HUES64 (cell line): Measurements from ENCODE around the gene DHRSX.
"Not testable (repeated sequence)": the region's sequence is repeated elsewhere in the genome, so short reads cannot be mapped to it uniquely, and the experiment has no call there.

ENCODE experiments used
- H3K27ac ChIP-seq: 2 replicates; pipeline ENCODE4 v1.7.0; 2013; ENCODE audit warnings: low read depth, low read length, inconsistent platforms
- H3K27me3 ChIP-seq: 2 replicates; pipeline ENCODE4 v1.6.1; 2013; ENCODE audit warnings: mild to moderate bottlenecking, low read length; ENCODE audit not compliant: insufficient read depth
- H3K36me3 ChIP-seq: 2 replicates; pipeline ENCODE4 v1.6.1; 2013; ENCODE audit warnings: mild to moderate bottlenecking, low read length; ENCODE audit not compliant: insufficient read depth
- H3K4me1 ChIP-seq: 2 replicates; pipeline ENCODE4 v1.6.1; 2013; ENCODE audit warnings: mild to moderate bottlenecking, low read length, moderate library complexity; ENCODE audit not compliant: insufficient read depth
- H3K4me3 ChIP-seq: 2 replicates; pipeline ENCODE4 v1.5.1; 2013; ENCODE audit warnings: mild to moderate bottlenecking, low read length, moderate library complexity
- H3K9ac ChIP-seq: 2 replicates; pipeline ENCODE4 v1.6.1; 2013; ENCODE audit warnings: mild to moderate bottlenecking, low read depth, low read length
- H3K9me3 ChIP-seq: 2 replicates; pipeline ENCODE4 v1.6.1; 2013; ENCODE audit warnings: low read depth, low read length; ENCODE audit not compliant: insufficient read depth
- WGBS: fragments of 150-250, 120-280 bp; methylation state at CpG from one replicate; pipeline ENCODE4 v1.1.7; 2013; ENCODE audit warnings: missing lambda C conversion rate; 5-methylcytosine and 5-hydroxymethylcytosine counted together

DHRSX gene

GRCh38 chrX:2538031-2538757 lies 37.4 kb upstream of the DHRSX start:
- WGBS, result 91% methylated on average over 15 of the region's 15 CpGs
- no peak overlapping the region for H3K4me3 ChIP-seq

DNA sequence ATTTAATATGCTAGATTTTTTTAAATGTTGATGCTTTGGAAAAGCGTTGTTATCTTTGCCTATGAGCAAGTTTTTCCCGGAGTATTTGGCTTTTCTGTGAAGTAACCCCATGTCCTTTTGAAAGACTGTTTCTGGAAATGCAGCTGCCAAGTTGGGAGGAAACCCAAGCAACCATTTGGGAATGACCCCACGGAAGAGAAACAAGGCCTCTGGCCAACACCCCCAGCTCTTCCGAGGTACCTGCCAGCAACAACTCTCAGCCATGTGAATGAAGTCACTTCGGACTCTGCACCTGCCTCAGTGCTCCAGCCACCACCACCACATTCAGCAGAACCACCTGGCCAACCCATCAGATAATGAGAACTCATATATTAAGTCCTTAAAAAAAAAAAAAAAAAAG lies 36.2 kb upstream of the DHRSX start:
- no peak overlapping the region for H3K9ac ChIP-seq
- H3K36me3 ChIP-seq, result no peaks in the 10 kb centered on the region
- no peaks in the 10 kb centered on the region for H3K27me3 ChIP-seq
- 92% methylated on average over 5 of the region's 5 CpGs for WGBS
- H3K4me1 ChIP-seq, result peaks cover 4% of the 10 kb centered on the region; the same call in 1 of the 2 replicates
- no peak overlapping the region for H3K4me3 ChIP-seq
- H3K27ac ChIP-seq, result no peak overlapping the region
- no peaks in the 10 kb centered on the region for H3K9me3 ChIP-seq

More at GRCh38 chrX:2538031-2538757, 37.4 kb upstream of the DHRSX start:
- H3K4me1 ChIP-seq, result peaks cover 4% of the 10 kb centered on the region; the same call in 1 of the 2 replicates
- no peaks in the 10 kb centered on the region for H3K9me3 ChIP-seq
- no peak overlapping the region; the same call in 1 of the 2 replicates for H3K27ac ChIP-seq
- peak overlapping the region; percentile 38; the same call in 1 of the 2 replicates for H3K9ac ChIP-seq
- no peaks in the 10 kb centered on the region for H3K27me3 ChIP-seq
- no peaks in the 10 kb centered on the region for H3K36me3 ChIP-seq

GRCh38 chrX:2536141-2536540 lies 35.4 kb upstream of the DHRSX start:
- H3K4me1 ChIP-seq, result peaks cover 4% of the 10 kb centered on the region; the same call in 1 of the 2 replicates
- WGBS, result 97% methylated on average over 6 of the region's 7 CpGs
- H3K36me3 ChIP-seq, result no peaks in the 10 kb centered on the region
- H3K9me3 ChIP-seq, result no peaks in the 10 kb centered on the region
- H3K4me3 ChIP-seq, result no peak overlapping the region
- no peak overlapping the region for H3K9ac ChIP-seq
- H3K27ac ChIP-seq, result no peak overlapping the region
- H3K27me3 ChIP-seq, result no peaks in the 10 kb centered on the region

- not testable (repeated sequence) for H3K36me3 ChIP-seq, H3K4me3 ChIP-seq, H3K9ac ChIP-seq, H3K27ac ChIP-seq, H3K27me3 ChIP-seq, H3K9me3 ChIP-seq, H3K4me1 ChIP-seq
- WGBS, result 59% methylated on average over 3 of the region's 5 CpGs
Measured at GRCh38 chrX:2534261-2535021, 33.7 kb upstream of the DHRSX start.

GRCh38 chrX:2533424-2533823 lies 32.6 kb upstream of the DHRSX start:
- H3K4me1 ChIP-seq, result peaks cover 4% of the 10 kb centered on the region; the same call in 1 of the 2 replicates
- no peaks in the 10 kb centered on the region for H3K9me3 ChIP-seq
- no peaks in the 10 kb centered on the region for H3K27me3 ChIP-seq
- no peak overlapping the region for H3K4me3 ChIP-seq
- WGBS, result 94% methylated on average over 8 of the region's 8 CpGs
- H3K9ac ChIP-seq, result no peak overlapping the region
- H3K27ac ChIP-seq, result no peak overlapping the region
- no peaks in the 10 kb centered on the region for H3K36me3 ChIP-seq

DNA sequence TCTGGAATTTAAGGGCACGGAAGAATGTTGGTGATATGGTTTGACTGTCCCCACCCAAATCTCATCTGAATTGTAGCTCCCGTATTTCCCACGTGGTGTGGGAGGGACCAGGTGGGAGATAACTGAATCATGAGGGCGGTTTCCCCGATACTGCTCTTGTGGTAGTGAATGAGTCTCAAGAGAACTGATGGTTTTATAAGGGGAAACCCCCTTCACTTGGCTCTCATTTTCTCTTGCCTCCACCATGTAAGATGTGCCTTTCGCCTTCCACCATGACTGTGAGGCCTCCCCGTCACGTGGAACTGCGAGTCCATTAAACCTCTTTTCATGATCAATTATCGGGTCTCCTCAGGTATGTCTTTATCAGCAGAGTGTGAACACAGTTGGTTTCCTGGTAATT lies 25.6 kb upstream of the DHRSX start:
- no peaks in the 10 kb centered on the region for H3K9me3 ChIP-seq
- 94% methylated on average over 10 of the region's 10 CpGs for WGBS
- no peaks in the 10 kb centered on the region for H3K27me3 ChIP-seq

DNA sequence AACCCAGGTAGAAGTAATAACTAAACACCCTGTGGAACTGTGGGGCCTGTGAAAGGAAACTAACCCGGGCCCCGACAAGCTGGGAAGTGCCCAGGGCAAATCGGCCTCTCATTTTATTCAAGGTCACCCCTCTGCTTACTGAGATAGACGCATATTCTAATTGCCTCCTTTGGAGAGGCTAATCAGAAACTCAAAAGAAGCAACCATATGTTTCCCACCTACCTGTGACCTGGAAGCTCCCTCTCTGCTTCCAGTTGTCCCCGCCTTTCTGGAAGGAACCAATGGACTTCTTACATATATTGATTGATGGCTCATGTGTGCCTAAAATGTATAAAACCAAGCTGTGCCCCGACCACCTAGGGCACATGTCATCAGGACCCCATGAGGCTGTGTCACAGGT lies 23.1 kb upstream of the DHRSX start:
- no peak overlapping the region for H3K9ac ChIP-seq
- H3K27ac ChIP-seq, result peak overlapping the region; percentile 68; the same call in 1 of the 2 replicates
- no peaks in the 10 kb centered on the region for H3K36me3 ChIP-seq
- no peaks in the 10 kb centered on the region for H3K27me3 ChIP-seq
- 31% methylated on average over 6 of the region's 6 CpGs for WGBS
- H3K4me3 ChIP-seq, result no peak overlapping the region
- H3K4me1 ChIP-seq, result peaks cover 4% of the 10 kb centered on the region; the same call in 1 of the 2 replicates
- no peaks in the 10 kb centered on the region for H3K9me3 ChIP-seq

More for the DNA sequence above, 25.6 kb upstream of the DHRSX start:
- no peak overlapping the region for H3K4me3 ChIP-seq
- H3K4me1 ChIP-seq, result peaks cover 4% of the 10 kb centered on the region; the same call in 1 of the 2 replicates
- no peak overlapping the region for H3K27ac ChIP-seq
- no peak overlapping the region for H3K9ac ChIP-seq
- no peaks in the 10 kb centered on the region for H3K36me3 ChIP-seq

DNA sequence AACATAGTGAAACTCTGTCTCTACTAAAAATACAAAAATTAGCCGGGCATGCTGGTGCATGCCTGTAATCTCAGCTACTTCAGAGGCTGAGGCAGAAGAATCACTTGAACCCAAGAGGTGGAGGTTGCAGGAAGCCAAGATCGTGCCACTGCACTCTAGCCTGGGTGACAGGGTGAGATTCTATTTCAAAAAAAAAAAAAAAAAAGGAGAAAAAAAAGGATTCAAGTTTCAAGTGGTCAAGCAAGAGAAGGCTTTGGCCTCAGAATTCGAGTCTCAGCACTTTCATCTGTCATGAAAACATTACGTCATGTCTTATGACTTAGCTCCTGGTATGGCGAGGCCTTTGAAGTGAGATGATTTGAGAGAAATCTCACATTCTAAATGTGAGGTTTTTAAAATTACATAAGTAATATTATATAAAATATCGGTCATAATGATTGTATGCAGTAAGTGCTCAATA lies 21.2 kb upstream of the DHRSX start:
- no peak overlapping the region for H3K4me3 ChIP-seq
- H3K9ac ChIP-seq, result no peak overlapping the region
- no peaks in the 10 kb centered on the region for H3K36me3 ChIP-seq
- WGBS, result 90% methylated on average over 4 of the region's 6 CpGs
- peaks cover 4% of the 10 kb centered on the region; the same call in 1 of the 2 replicates for H3K4me1 ChIP-seq
- no peaks in the 10 kb centered on the region for H3K27me3 ChIP-seq
- no peak overlapping the region for H3K27ac ChIP-seq
- H3K9me3 ChIP-seq, result no peaks in the 10 kb centered on the region

- H3K4me3 ChIP-seq, result no peak overlapping the region
- H3K36me3 ChIP-seq, result no peaks in the 10 kb centered on the region
- H3K4me1 ChIP-seq, result peaks cover 4% of the 10 kb centered on the region; the same call in 1 of the 2 replicates
- H3K27me3 ChIP-seq, result no peaks in the 10 kb centered on the region
- H3K9ac ChIP-seq, result no peak overlapping the region
- H3K9me3 ChIP-seq, result no peaks in the 10 kb centered on the region
- 58% methylated on average over 12 of the region's 15 CpGs for WGBS
- H3K27ac ChIP-seq, result no peak overlapping the region
Measured at GRCh38 chrX:2521092-2521926, 20.5 kb upstream of the DHRSX start.

DNA sequence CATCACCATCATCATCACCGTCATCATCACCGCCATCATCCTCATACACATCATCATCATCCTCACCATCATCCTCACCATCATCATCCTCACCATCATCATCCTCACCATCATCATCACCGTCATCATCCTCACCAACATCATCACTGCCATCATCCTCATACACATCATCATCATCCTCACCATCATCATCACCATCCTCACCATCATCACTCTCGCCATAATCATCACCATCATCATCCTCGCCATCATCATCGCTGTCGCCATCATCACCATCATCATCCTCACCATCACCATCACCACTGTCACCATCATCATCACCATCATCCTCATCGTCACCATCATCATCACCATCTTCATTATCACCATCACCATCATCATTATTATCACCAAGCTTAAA lies 19.8 kb upstream of the DHRSX start:
- H3K4me3 ChIP-seq, result no peak overlapping the region
- H3K36me3 ChIP-seq, result no peaks in the 10 kb centered on the region
- 97% methylated on average over 8 of the region's 8 CpGs for WGBS
- no peaks in the 10 kb centered on the region for H3K9me3 ChIP-seq
- no peak overlapping the region for H3K27ac ChIP-seq
- H3K27me3 ChIP-seq, result no peaks in the 10 kb centered on the region
- no peak overlapping the region for H3K9ac ChIP-seq
- peaks cover 4% of the 10 kb centered on the region; the same call in 1 of the 2 replicates for H3K4me1 ChIP-seq
